Erythroblast (primary cell): ENCODE measurements around the gene EVI5.
A peak's percentile ranks its signal among the peaks of the same experiment; 100 is the strongest.
"Not testable (repeated sequence)": the region's sequence is repeated elsewhere in the genome, so short reads cannot be mapped to it uniquely, and the experiment has no call there.

Experiments used
- DNase-seq, 2 experiments: peaks; one replicate each; lab custom pipeline; 2025; lab: John Stamatoyannopoulos, UW
- GATA1 ChIP-seq: IDR thresholded peaks from 2 replicates; pipeline ENCODE4 v1.6.1; 2011; ENCODE audit warnings: low read depth, mild to moderate bottlenecking, control low read depth, low read length, moderate library complexity
- POLR2A ChIP-seq: IDR thresholded peaks from 2 replicates; pipeline ENCODE4 v1.6.1; 2011; ENCODE audit warnings: mild to moderate bottlenecking, low read length

The EVI5 gene

GRCh38 chr1:92749024-92749634, 35.8 kb downstream of the EVI5 start:
- peak; percentile 77 to 78 for DNase-seq
- TF ChIP-seq GATA1 (no peak), POLR2A (no peak)

DNA sequence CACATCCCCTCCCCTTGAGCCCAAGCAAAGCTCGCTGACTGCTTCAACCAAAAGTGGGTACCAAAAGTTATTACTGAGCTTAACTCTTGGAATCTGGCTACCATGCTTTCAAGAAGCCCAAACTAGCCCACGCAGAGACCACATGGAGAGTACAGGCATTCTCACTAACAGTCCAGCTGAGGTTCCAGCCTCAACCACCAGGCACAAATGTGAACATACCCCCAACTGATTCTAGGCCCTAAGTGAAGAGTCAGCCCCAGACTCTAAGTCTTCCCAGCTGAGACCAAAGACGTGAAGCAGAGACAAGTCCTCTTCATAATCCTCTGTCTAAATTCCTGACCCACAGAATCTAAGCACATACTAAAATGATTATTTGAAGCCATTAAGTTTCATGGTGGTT, 36.8 kb downstream of the EVI5 start:
- TF ChIP-seq GATA1 (no peak), POLR2A (no peak)
- no peak for DNase-seq

DNA sequence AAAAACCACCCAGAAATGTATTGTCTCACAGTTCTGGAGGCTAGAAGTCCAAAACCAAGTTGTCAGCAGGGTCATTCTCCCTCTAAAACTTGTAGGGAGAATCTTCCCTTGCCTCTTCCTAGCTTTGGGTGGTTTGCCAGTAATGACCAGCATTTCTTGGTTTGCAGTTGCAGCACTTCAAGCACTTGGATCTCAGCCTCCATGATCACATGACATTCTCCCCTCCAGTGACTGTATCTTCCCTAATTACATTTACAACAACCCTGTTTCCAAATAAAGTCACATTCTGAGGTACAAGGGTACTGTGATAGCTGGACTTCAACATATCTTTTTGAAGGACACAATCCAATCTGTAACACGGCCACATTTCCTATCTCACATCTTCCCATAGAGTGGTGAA, 37.2 kb downstream of the EVI5 start:
- DNase-seq, result no peak
- no peak for TF ChIP-seq GATA1
- TF ChIP-seq POLR2A, result no peak

DNA sequence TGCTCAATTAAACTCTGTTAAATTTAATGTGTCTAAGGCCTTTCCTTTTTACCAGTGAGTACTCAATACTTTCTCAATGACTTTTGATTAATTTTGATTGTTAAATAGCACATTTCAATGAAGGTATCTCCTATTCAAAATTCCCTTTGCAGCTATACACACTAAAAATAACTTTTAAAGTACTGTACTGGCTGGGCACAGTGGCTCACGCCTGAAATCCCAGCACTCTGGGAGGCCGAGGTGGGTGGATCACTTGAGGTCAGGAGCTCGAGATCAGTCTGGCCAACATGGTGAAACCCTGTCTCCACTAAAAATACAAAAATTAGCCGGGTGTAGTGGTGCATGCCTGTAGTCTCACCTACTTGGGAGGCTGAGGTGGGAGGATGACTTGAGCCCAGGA, 38.7 kb downstream of the EVI5 start:
- DNase-seq, result not testable (repeated sequence)

DNA sequence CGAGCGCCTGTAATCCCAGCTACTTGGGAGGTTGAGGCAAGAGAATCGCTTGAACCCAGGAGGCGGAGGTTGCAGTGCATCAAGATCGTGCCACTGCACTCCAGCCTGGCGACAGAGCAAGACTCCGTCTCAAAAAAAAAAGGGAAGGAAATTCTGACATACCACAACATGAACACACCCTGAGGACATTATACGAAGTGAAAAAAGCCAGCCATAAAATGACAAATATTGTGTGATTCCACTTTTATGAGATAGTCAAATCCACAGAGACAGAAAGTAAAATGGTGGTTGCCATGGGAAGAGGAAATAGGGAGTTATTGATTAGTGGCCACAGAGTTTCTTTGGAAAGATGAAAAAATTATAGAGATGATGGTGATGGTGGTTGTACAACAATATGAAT, 41.7 kb downstream of the EVI5 start:
- TF ChIP-seq POLR2A, result no peak
- no peak for DNase-seq

DNA sequence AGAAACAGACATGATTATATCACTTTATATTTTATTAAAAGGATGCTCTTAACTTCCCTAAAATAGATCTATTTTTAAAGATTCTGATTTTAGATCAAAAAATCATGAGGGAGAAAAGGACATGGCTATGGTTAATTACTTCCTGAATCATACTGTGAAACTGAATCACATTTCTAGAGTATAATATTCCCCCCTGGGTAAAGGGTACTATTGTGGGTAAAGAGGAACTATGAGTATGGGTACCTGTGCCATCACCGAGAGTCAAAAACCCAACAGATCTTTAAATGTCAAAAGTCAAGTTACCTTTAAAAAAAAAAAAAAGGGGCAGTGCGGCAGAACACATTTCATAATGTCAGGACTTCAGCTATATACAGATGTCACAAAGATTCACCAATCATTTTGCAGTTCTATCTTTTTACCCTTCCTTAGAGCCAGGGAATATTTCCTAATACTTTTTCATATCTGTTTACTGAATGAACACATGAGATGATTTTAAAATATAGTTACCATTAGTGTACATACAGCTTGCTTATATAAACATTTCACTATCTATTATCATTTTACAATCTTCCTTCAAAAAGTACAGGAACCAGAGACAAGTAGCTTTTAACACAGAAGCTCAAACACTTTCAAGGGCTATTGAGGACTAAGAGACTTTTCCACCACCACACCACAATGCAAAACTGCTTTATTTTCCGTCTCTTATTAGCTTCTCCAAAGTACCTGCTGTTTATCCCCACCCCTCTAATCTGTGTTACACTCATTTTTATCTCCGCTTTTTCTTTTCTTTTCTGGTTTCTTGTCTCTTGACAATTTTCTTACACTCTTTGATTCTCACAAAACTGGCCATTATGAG, 45.0 kb downstream of the EVI5 start:
- TF ChIP-seq POLR2A (no peak), GATA1 (no peak)
- no peak for DNase-seq

DNA sequence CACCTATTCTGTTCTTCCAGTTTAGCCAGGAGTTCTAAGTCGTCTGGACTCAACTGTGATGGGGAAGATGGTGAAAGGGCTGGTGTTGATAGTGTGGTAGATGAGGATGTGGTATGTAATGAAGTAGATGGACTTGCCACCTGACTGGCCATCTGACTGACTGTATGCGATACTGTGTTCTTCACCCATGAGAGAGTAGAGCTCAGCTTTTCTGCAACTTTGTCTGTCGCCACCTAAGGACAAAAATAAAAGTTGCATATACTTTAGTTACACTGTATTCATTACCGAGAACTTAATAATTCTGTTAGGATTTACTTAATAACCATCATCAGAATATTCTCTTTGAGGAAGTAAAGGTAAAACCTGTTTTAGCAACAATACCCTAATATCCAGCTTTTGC, 48.5 kb downstream of the EVI5 start:
- no peak for TF ChIP-seq GATA1
- no peak for TF ChIP-seq POLR2A
- DNase-seq, result no peak

GRCh38 chr1:92730476-92730875, 54.4 kb downstream of the EVI5 start:
- TF ChIP-seq POLR2A, result no peak
- no peak for TF ChIP-seq GATA1

GRCh38 chr1:92728697-92729096, 56.2 kb downstream of the EVI5 start:
- no peak for DNase-seq

More at GRCh38 chr1:92730476-92730875, 54.4 kb downstream of the EVI5 start:
- DNase-seq, result no peak

GRCh38 chr1:92723713-92724112, 61.2 kb downstream of the EVI5 start:
- DNase-seq, result not testable (repeated sequence)

More at GRCh38 chr1:92728697-92729096, 56.2 kb downstream of the EVI5 start:
- TF ChIP-seq POLR2A, result no peak
- no peak for TF ChIP-seq GATA1

DNA sequence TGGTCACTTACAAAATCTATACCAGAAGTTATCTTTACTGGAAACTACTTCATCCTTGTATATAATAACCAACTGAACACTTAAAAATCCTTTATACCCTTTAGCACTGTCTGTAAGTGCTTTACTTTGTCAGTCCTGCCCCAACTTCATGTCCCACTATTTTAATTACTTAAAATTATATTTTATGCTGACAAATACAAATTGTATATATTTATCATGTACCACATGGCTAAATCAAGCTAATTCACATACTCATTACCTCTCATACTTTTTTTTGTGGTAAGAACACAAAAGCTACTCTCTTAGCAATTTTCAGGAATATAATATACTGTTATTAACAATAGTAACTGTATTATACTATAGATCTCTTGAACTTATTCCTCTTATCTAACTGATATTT, 63.0 kb downstream of the EVI5 start:
- DNase-seq, result no peak
- TF ChIP-seq GATA1 (no peak), POLR2A (no peak)

GRCh38 chr1:92721157-92721556, 63.8 kb downstream of the EVI5 start:
- DNase-seq, result not testable (repeated sequence)

DNA sequence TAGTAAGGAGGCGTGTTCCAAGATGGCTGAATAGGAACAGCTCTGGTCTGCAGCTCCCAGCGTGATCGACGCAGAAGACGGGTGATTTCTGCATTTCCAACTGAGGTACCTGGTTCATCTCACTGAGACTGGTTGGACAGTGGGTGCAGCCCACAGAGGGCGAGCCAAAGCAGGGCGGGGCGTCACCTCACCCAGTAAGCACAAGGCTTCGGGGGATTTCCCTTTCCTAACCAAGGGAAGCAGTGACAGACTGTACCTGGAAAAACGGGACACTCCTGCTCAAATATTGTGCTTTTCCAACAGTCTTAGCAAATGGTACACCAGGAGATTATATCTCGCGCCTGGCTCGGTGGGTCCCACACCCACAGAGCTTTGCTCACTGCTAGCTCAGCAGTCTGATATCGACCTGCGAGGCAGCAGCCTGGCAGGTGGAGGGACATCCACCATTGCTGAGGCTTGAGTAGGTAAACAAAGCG, 69.4 kb downstream of the EVI5 start:
- DNase-seq, result not testable (repeated sequence)

DNA sequence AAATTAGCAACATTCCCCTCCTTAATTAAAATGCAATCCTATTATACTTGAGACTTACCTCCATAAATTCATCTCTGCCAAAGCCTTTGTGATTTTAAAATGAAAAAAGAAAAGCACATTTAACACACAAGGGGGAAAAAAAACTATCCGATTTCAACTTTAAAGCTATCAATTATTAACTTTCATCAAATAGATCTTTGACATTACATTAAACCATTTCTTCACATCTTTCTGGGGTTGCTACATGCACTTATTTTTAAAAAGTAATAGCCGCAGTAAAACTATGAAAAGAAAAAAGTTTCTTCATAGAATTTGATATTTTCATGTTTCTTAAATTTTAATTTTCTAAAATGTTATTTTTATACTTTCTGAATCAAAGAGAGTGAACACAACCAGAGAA, 71.0 kb downstream of the EVI5 start:
- DNase-seq, result no peak
- TF ChIP-seq POLR2A (no peak), GATA1 (no peak)

DNA sequence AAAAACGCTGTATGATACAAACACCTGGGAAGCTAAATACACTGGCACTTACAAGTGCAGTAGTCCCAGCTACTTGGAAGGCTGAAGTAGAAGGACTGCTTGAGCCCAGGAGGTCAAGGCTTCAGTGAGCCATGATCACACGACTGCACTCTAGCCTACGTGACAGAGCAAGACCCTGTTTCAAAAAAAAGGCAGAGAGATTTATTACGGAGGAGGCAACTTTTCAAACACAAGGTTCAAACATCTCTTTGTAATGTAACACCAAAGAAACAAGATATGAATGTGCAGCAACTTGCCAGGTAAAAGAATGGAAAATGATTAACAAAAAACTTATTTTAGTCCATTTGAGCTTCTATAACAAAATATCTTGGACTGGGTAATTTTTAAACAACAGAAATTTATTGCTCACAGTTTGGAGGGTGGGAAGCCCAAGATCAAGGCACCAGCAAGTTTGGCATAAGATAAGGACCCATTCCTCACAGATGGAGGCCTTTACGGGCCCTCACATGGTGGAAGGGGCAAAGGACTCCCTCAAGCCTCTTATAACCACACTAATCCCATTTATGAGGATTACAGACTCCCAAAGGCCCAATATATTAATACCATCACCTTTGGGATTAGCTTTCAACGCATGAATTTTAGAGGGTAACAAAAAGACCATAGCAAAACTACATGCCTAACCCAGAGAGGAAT, 73.3 kb downstream of the EVI5 start:
- DNase-seq, result no peak
- TF ChIP-seq GATA1, result no peak
